ENCODE data around the gene AAK1. TPM values are rescaled to one million over a fixed set of nuclear protein-coding genes. Genes with fewer than 3 reads are reported as not detected.

AAK1 gene
- total RNA-seq, result 24.7 and 29.9 TPM in 2 replicates

DNA sequence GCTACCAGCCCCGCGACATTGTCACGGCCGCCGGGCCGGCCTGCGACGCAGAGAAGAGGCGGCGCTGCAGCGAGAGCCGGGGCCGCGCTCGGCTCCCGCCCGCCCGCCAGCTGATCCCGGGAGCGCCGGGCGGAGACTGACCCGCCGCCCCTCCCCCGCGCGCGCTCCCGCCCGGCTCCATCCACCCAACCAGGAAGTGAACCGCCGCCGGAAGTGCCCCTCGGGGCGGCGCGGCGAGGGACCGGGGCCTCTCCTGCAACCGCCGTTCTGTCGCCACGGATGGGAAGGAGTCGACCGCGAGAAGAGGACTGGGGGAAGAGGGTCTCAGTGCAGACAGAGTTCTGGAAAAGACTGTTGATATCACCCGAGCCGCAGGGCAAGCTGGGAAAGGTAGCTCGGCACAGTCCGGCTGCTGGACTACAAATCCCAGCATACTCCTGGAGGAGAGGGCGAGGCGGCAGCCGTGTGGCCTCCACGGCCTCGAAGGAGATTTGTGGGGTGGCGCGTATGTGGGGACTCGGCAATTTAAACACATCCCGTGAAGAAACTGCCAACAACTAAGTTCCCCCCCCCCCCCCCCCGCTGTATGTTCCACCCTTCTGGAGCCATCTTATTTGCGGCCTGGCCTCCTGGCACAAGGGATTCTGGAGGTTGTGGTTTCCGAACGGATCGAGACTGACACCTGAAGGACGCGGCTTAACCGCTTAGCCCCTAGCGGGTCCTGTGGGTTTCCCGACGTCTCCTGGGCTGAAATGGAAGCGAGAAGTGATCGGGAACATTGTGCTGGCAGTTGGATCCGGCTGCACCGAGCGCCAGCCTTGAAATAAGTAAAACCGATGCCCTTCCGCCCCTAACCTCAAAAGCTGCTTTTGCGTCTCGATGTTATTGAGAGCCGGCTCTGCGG lies at the start of gene AAK1:
Gene AAK1, minus strand, starts transcription at position 138 of the 904 bp plus-strand sequence. CDS start 699 bp downstream, outside the sequence.

DNA sequence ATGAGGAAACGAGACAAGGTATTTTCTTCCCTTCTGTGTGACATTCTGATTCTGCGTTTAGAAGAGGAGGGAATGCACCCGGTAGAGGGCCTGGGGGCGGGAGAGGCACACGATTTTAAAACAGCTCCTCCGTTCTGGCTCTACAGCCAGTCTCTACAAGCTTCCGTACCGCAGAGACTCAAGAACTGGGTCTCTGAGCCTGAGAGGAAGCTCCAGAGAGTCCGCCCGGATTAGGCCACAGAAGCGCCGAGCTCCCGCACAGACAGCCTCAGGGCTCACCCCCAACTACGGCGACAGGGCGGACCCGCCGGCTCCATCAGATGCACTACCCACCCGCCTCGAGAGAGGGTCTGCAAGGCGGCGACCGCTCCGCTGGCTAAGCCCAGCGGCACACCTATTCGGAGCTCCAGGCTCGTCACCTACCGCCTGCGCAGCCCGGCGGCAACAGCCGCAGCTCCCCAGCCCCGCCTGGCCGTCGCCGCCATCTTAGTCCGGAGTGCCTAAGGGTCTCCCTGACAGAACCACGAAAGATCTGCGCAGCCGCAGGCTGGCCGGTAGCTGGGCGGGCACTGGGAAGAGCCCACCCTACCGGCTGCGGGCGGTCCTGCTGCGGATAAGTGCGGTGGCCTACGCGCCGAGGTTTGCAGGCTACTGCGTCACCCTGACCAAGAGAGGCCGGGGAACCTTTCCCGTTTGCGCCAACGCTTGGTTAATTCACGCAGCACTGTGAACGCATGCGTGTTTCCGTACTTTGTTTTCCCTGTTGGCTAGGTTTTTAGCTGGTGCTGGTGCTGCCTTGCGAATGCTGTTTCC lies 206.4 kb downstream of the AAK1 start, which contains the start of gene NFU1:
Gene NFU1, minus strand, starts transcription at position 498 of the 813 bp plus-strand sequence. Its CDS starts 13 bp downstream, at position 485.

Other genes with a start within 250 kb of the AAK1 start
- 43.9 and 53.8 TPM in 2 replicates for gene NFU1, start 206.3 kb downstream of the AAK1 start, total RNA-seq
- 16.4 and 17.5 TPM in 2 replicates for gene ANXA4, start 98.4 kb upstream of the AAK1 start, total RNA-seq
- gene GMCL1, start 185.9 kb upstream of the AAK1 start, total RNA-seq, result 9.4 and 11.1 TPM in 2 replicates

Data from epithelial cell of umbilical artery (primary cell).